HEK293 (cell line): ENCODE results near the gene PPIA.
A peak's percentile ranks its signal among the peaks of the same experiment; 100 is the strongest.

Source experiments
- CTCF ChIA-PET: fragments of 350-600 bp; formaldehyde crosslinking; extraction: SDS; loops from one replicate; lab custom pipeline; 2021; ENCODE audit warnings: antibody characterized with exemption; lab: Yijun Ruan, JAX
- POLR2A ChIA-PET: fragments of 300-600 bp; formaldehyde crosslinking; extraction: SDS; loops from one replicate; lab custom pipeline; 2020; ENCODE audit warnings: antibody characterized with exemption, inconsistent platforms; lab: Yijun Ruan, JAX
- H3K27ac ChIP-seq: fragments of 200-500 bp; sonication (Bioruptor generic); 2 replicates; pipeline ENCODE4 v1.5.1; 2014; ENCODE audit warnings: low read depth, low read length, control low read depth, inconsistent platforms; ENCODE audit errors: extremely low read depth
- H3K36me3 ChIP-seq, 2 experiments: fragments of 200-500 bp in 1 of 2; sonication (Bioruptor generic) in 1 of 2; 1 replicate in 1 of 2; 2 replicates in 1 of 2; pipeline ENCODE4 v1.5.1; 2014 to 2017; ENCODE audit warnings: inconsistent platforms in 2 of 2, low read length in 2 of 2; ENCODE audit not compliant: control insufficient read depth in 2 of 2, insufficient read depth in 1 of 2
- H3K4me1 ChIP-seq: fragments of 200-500 bp; sonication (Bioruptor generic); 2 replicates; pipeline ENCODE4 v1.5.1; 2014; ENCODE audit warnings: mild to moderate bottlenecking, low read length, inconsistent platforms; ENCODE audit not compliant: control insufficient read depth, insufficient read depth
- H3K4me3 ChIP-seq: 2 replicates; pipeline ENCODE4 v1.5.1; 2011; ENCODE audit warnings: low read depth, mild to moderate bottlenecking, control low read depth, low read length, moderate library complexity
- H3K9me3 ChIP-seq: fragments of 200-500 bp; sonication (Bioruptor generic); 2 replicates; pipeline ENCODE4 v1.5.1; 2014; ENCODE audit warnings: low read depth, low read length, inconsistent platforms; ENCODE audit not compliant: control insufficient read depth, insufficient read depth
- AEBP2 ChIP-seq: fragments of 450-650 bp; formaldehyde crosslinking; IDR thresholded peaks from 2 replicates; pipeline ENCODE4 v1.5.1; 2016; ENCODE audit warnings: missing biosample characterization, missing genetic modification characterization, borderline replicate concordance
- BCL11B ChIP-seq: fragments of 450-650 bp; formaldehyde crosslinking; IDR thresholded peaks from 2 replicates; pipeline ENCODE4 v1.5.1; 2016; ENCODE audit warnings: low read depth, missing biosample characterization, missing genetic modification characterization
- GLI2 ChIP-seq: fragments of 450-650 bp; formaldehyde crosslinking; IDR thresholded peaks from 2 replicates; pipeline ENCODE4; 2017; ENCODE audit warnings: missing biosample characterization, missing genetic modification characterization, low read depth, borderline replicate concordance
- KLF1 ChIP-seq: fragments of 450-650 bp; formaldehyde crosslinking; IDR thresholded peaks from 2 replicates; pipeline ENCODE4 v1.5.1; 2016; ENCODE audit warnings: missing biosample characterization, missing genetic modification characterization
- PRDM1 ChIP-seq: fragments of 450-650 bp; formaldehyde crosslinking; IDR thresholded peaks from 2 replicates; pipeline ENCODE4; 2016; ENCODE audit warnings: missing biosample characterization, missing genetic modification characterization
- PRDM10 ChIP-seq: fragments of 450-650 bp; formaldehyde crosslinking; IDR thresholded peaks from 2 replicates; pipeline ENCODE4 v1.5.1; 2016; ENCODE audit warnings: missing biosample characterization, missing genetic modification characterization
- SCRT2 ChIP-seq: fragments of 450-650 bp; formaldehyde crosslinking; IDR thresholded peaks from 2 replicates; pipeline ENCODE4 v1.5.1; 2016; ENCODE audit warnings: missing biosample characterization, missing genetic modification characterization
- ZBTB1 ChIP-seq: fragments of 450-650 bp; formaldehyde crosslinking; IDR thresholded peaks from 2 replicates; pipeline ENCODE4 v1.5.1; 2016; ENCODE audit warnings: missing biosample characterization, missing genetic modification characterization
- ZBTB7A ChIP-seq: fragments of 450-650 bp; formaldehyde crosslinking; IDR thresholded peaks from 2 replicates; pipeline ENCODE4 v1.5.1; 2016; ENCODE audit warnings: low read depth, missing biosample characterization, missing genetic modification characterization
- ZIC2 ChIP-seq: fragments of 450-650 bp; formaldehyde crosslinking; IDR thresholded peaks from 2 replicates; pipeline ENCODE4 v1.5.1; 2016; ENCODE audit warnings: missing biosample characterization, missing genetic modification characterization
- ZNF140 ChIP-seq: fragments of 450-650 bp; formaldehyde crosslinking; IDR thresholded peaks from 2 replicates; pipeline ENCODE4 v1.5.1; 2016; ENCODE audit warnings: missing biosample characterization, missing genetic modification characterization
- ZNF169 ChIP-seq: fragments of 450-650 bp; formaldehyde crosslinking; IDR thresholded peaks from 2 replicates; pipeline ENCODE4 v1.5.1; 2016; ENCODE audit warnings: missing biosample characterization, missing genetic modification characterization
- ZNF530 ChIP-seq: fragments of 450-650 bp; formaldehyde crosslinking; IDR thresholded peaks from 2 replicates; pipeline ENCODE4 v1.5.1; 2016; ENCODE audit warnings: low read depth, missing biosample characterization, missing genetic modification characterization
- ZNF571 ChIP-seq: fragments of 450-650 bp; formaldehyde crosslinking; IDR thresholded peaks from 2 replicates; pipeline ENCODE4 v1.5.0; 2017; ENCODE audit warnings: missing biosample characterization, missing genetic modification characterization
- ZNF621 ChIP-seq: fragments of 450-650 bp; formaldehyde crosslinking; IDR thresholded peaks from 2 replicates; pipeline ENCODE4 v1.5.1; 2017; ENCODE audit warnings: missing biosample characterization, missing genetic modification characterization
- ZNF704 ChIP-seq: fragments of 450-650 bp; formaldehyde crosslinking; IDR thresholded peaks from 2 replicates; pipeline ENCODE4 v1.5.1; 2016; ENCODE audit warnings: missing biosample characterization, missing genetic modification characterization
- ZNF747 ChIP-seq: fragments of 450-650 bp; formaldehyde crosslinking; IDR thresholded peaks from 2 replicates; pipeline ENCODE4 v1.5.1; 2016; ENCODE audit warnings: missing biosample characterization, missing genetic modification characterization
- ZNF792 ChIP-seq: fragments of 450-650 bp; formaldehyde crosslinking; IDR thresholded peaks from 2 replicates; pipeline ENCODE4 v1.5.1; 2016; ENCODE audit warnings: missing biosample characterization, missing genetic modification characterization
- ZNF843 ChIP-seq: fragments of 450-650 bp; formaldehyde crosslinking; IDR thresholded peaks from 2 replicates; pipeline ENCODE4 v1.5.1; 2016; ENCODE audit warnings: missing biosample characterization, missing genetic modification characterization

PPIA gene

GRCh38 chr7:44787041-44787440, 9.4 kb upstream of the PPIA start:
- Histone ChIP-seq H3K4me3 (no peak overlapping the region), H3K4me1 (no peaks in the 10 kb centered on the region), H3K27ac (no peak overlapping the region), H3K9me3 (no peaks in the 10 kb centered on the region), H3K36me3 (no peaks in the 10 kb centered on the region)
- POLR2A ChIA-PET = interaction anchor here (1.6 kb wide), 1 partner anchor 180 kb away, joined by 4 read pairs; the partner anchor contains the start of gene OGDH
- TF ChIP-seq ZIC2 (tag by site-specific recombination) (peak; percentile 91), ZNF169 (no peak), ZNF571 (no peak)
- CTCF ChIA-PET = no interaction called here

GRCh38 chr7:44787762-44788161, 8.7 kb upstream of the PPIA start:
- Histone ChIP-seq H3K4me1 (no peaks in the 10 kb centered on the region), H3K9me3 (no peaks in the 10 kb centered on the region), H3K27ac (no peak overlapping the region), H3K4me3 (no peak overlapping the region), H3K36me3 (no peaks in the 10 kb centered on the region)
- no peak for TF ChIP-seq AEBP2 (tag by site-specific recombination)
- TF ChIP-seq SCRT2 = 0 out of 2 replicates have a peak, but pooled peaks have one; percentile 14
- ChIA-PET POLR2A (no interaction called here), CTCF (no interaction called here)

- CTCF ChIA-PET = no interaction called here
- TF ChIP-seq ZBTB1 (tag by site-specific recombination) = no peak
- no peak for TF ChIP-seq ZNF530 (tag by site-specific recombination)
- no peak for TF ChIP-seq ZNF792 (tag by site-specific recombination)
- TF ChIP-seq ZNF843 = no peak
- TF ChIP-seq KLF1 (tag by site-specific recombination) = no peak
- TF ChIP-seq ZNF140 (tag by site-specific recombination) = no peak
- TF ChIP-seq ZBTB7A = no peak
- no peak for TF ChIP-seq ZNF747
- no peak for TF ChIP-seq ZNF704 (tag by site-specific recombination)
- no peak for TF ChIP-seq ZNF621 (tag by site-specific recombination)
- no peak overlapping the region for H3K27ac ChIP-seq
- H3K9me3 ChIP-seq = no peaks in the 10 kb centered on the region
- H3K36me3 ChIP-seq = no peaks in the 10 kb centered on the region
- POLR2A ChIA-PET = no interaction called here
- H3K4me1 ChIP-seq = no peaks in the 10 kb centered on the region
- H3K4me3 ChIP-seq = no peak overlapping the region
Measured at GRCh38 chr7:44789990-44790389, 6.5 kb upstream of the PPIA start.

- Histone ChIP-seq H3K4me1 (no peaks in the 10 kb centered on the region), H3K4me3 (no peak overlapping the region), H3K27ac (no peak overlapping the region), H3K9me3 (no peaks in the 10 kb centered on the region), H3K36me3 (no peaks in the 10 kb centered on the region)
- ChIA-PET CTCF (interaction anchor here (1.1 kb wide), 1 partner anchor 129 kb away, joined by 3 read pairs; no protein-coding TSS in a partner anchor), POLR2A (no interaction called here)
- TF ChIP-seq BCL11B (no peak), PRDM1 (tag by site-specific recombination) (peak; percentile 87), GLI2 (no peak), PRDM10 (tag by site-specific recombination) (peak; percentile 21; the same call in 1 of the 2 replicates)
Measured at GRCh38 chr7:44791278-44792219, 4.9 kb upstream of the PPIA start.
